Panc1 (cell line): ENCODE results near the gene TTLL10. TPM values are rescaled to one million over a fixed set of nuclear protein-coding genes. Genes with fewer than 3 reads are reported as not detected.

ENCODE experiments used
- ATAC-seq: fragments of 200-7000 bp; cut with Tn5 transposase; 2 replicates; pipeline ENCODE4 v1.9.1; 2020; ENCODE audit warnings: mild to moderate bottlenecking, moderate library complexity
- BruUV-seq: library from RNA; stranded (reverse); fragments of 400-500 nt; replicated peaks from 2 replicates; lab custom pipeline; 2021; lab: Mats Ljungman, UMichigan
- CTCF ChIA-PET: fragments of 300-600 bp; sonication (Branson Sonifier 250); formaldehyde crosslinking; loops from one replicate; lab custom pipeline; 2022; ENCODE audit warnings: antibody characterized with exemption; lab: Charles Lee
- POLR2A ChIA-PET: fragments of 300-600 bp; sonication (Branson Sonifier 250); formaldehyde crosslinking; loops from one replicate; lab custom pipeline; 2022; ENCODE audit warnings: antibody characterized with exemption; lab: Charles Lee
- DNase-seq: peaks from one replicate; pipeline ENCODE4 v3.0.0-alpha.2; 2010; ENCODE audit warnings: low read depth, low spot score
- H3K27ac ChIP-seq: 2 replicates; pipeline ENCODE4 v1.5.1; 2011; ENCODE audit warnings: mild to moderate bottlenecking, low read length, inconsistent platforms
- H3K27me3 ChIP-seq: fragments of 200-500 bp; sonication (Bioruptor generic); 2 replicates; pipeline ENCODE4 v1.6.0; 2014; ENCODE audit warnings: low read length, inconsistent platforms; ENCODE audit not compliant: control insufficient read depth, insufficient read depth
- H3K36me3 ChIP-seq: fragments of 200-500 bp; sonication (Bioruptor generic); 2 replicates; pipeline ENCODE4 v1.5.1; 2014; ENCODE audit warnings: inconsistent platforms, mild to moderate bottlenecking, low read length, moderate library complexity; ENCODE audit not compliant: control insufficient read depth, insufficient read depth
- H3K4me1 ChIP-seq: 2 replicates; pipeline ENCODE4 v1.5.1; 2011; ENCODE audit warnings: inconsistent platforms, mild to moderate bottlenecking, low read length, moderate library complexity; ENCODE audit not compliant: control insufficient read depth, insufficient read depth
- H3K4me3 ChIP-seq, 2 experiments: 2 replicates each; pipeline ENCODE4 v1.5.1; 2011 to 2012; ENCODE audit warnings: low read depth in 2 of 2, low read length in 2 of 2, mild to moderate bottlenecking in 2 of 2, inconsistent platforms in 1 of 2, moderate library complexity in 1 of 2
- H3K9me3 ChIP-seq: fragments of 200-500 bp; sonication (Bioruptor generic); 2 replicates; pipeline ENCODE4 v1.5.1; 2014; ENCODE audit warnings: low read depth, mild to moderate bottlenecking, inconsistent platforms, low read length, moderate library complexity; ENCODE audit not compliant: control insufficient read depth, insufficient read depth
- CTCF ChIP-seq: fragments of 450-650 bp; IDR thresholded peaks from 2 replicates; pipeline ENCODE4 v1.5.1; 2017; ENCODE audit warnings: mild to moderate bottlenecking
- POLR2AphosphoS5 ChIP-seq: IDR thresholded peaks from 2 replicates; pipeline ENCODE4 v1.6.1; 2012; ENCODE audit warnings: mild to moderate bottlenecking, low read depth, low read length, moderate library complexity
- REST ChIP-seq, 2 experiments: IDR thresholded peaks; 2 replicates each; pipeline ENCODE4 v1.6.1; 2011 to 2012; ENCODE audit warnings: low read depth in 2 of 2, control low read depth in 1 of 2, low read length in 1 of 2, mild to moderate bottlenecking in 1 of 2, moderate library complexity in 1 of 2; ENCODE audit not compliant: insufficient read depth in 1 of 2
- SIN3A ChIP-seq: IDR thresholded peaks from 2 replicates; pipeline ENCODE4 v1.6.1; 2012; ENCODE audit warnings: low read depth, mild to moderate bottlenecking, low read length, moderate library complexity, borderline replicate concordance; ENCODE audit not compliant: insufficient read depth
- TCF7L2 ChIP-seq: IDR thresholded peaks from 2 replicates; pipeline ENCODE4 v1.6.1; 2011; ENCODE audit warnings: mild to moderate bottlenecking, low read depth, low read length, inconsistent platforms
- in situ Hi-C: cut with HindIII; loops from 2 replicates; pipeline ENCODE4 v1.10.0; 2016; ENCODE audit warnings: low sequenced_read_pairs, low pct_unique_long_range_greater_than_20kb
- intact Hi-C: fragments of 100-400 bp; cut with micrococcal nuclease; formaldehyde crosslinking; loops from one replicate; pipeline ENCODE4 v1.10.0; 2022; ENCODE audit not compliant: unreplicated experiment
- total RNA-seq: library from RNA; stranded (reverse); gene quantifications from one replicate; pipeline ENCODE4 v1.2.1, GENCODE V29; 2021; ENCODE audit not compliant: unreplicated experiment

TTLL10 gene
- total RNA-seq, 1 experiment from 2014 or later: not detected

GRCh38 chr1:1164361-1164700, 9.3 kb upstream of the TTLL10 start:
- DNase-seq: no peak
- POLR2A ChIA-PET: no interaction called here
- CTCF ChIA-PET: no interaction called here
- no TSS peak for BruUV-seq
- intact Hi-C loops: no loop called here
- in situ Hi-C loops: no loop called here
- Histone ChIP-seq H3K4me1 (no peaks in the 10 kb centered on the region), H3K4me3 (no peak overlapping the region), H3K36me3 (no peaks in the 10 kb centered on the region), H3K27ac (no peak overlapping the region), H3K9me3 (no peaks in the 10 kb centered on the region), H3K27me3 (no peaks in the 10 kb centered on the region)
- TF ChIP-seq TCF7L2 (no peak), CTCF (no peak), SIN3A (no peak), POLR2AphosphoS5 (no peak), REST (IDR thresholded peaks at IDR 0.05; ENCODE audit: insufficient read depth in 1 of 2, low read depth in 2 of 2, low read length in 1 of 2) (no peak)
- ATAC-seq: no peak

GRCh38 chr1:1164701-1165451, 8.8 kb upstream of the TTLL10 start:
- TF ChIP-seq REST (IDR thresholded peaks at IDR 0.05; ENCODE audit: insufficient read depth in 1 of 2, low read depth in 2 of 2, low read length in 1 of 2) (no peak), CTCF (no peak), SIN3A (no peak), POLR2AphosphoS5 (no peak), TCF7L2 (no peak)
- ChIA-PET POLR2A (no interaction called here), CTCF (no interaction called here)
- intact Hi-C loops (no loop called here), in situ Hi-C loops (no loop called here)
- Histone ChIP-seq H3K4me1 (no peaks in the 10 kb centered on the region), H3K4me3 (no peak overlapping the region), H3K36me3 (no peaks in the 10 kb centered on the region), H3K27ac (no peak overlapping the region), H3K9me3 (no peaks in the 10 kb centered on the region), H3K27me3 (no peaks in the 10 kb centered on the region)
- ATAC-seq (no peak), DNase-seq (no peak)
- BruUV-seq: no TSS peak
